ENCODE data around the gene ATAD2B. TPM values are rescaled to one million over a fixed set of nuclear protein-coding genes. Genes with fewer than 3 reads are reported as not detected.

Gene ATAD2B
- total RNA-seq, 2 experiments from 2014 or later, result 9.4 to 21.7 TPM

GRCh38 chr2:23918837-23919489 lies 8.0 kb downstream of the ATAD2B start:
- Histone ChIP-seq H3K4me3 (ENCODE audit: low read depth, low read length, poor library complexity, severe bottlenecking) (no peak overlapping the region), H3K36me3 (ENCODE audit: insufficient read depth, low read length) (no peaks in the 10 kb centered on the region), H4K20me1 (ENCODE audit: insufficient read depth, low read length) (no peaks in the 10 kb centered on the region), H3K9me3 (ENCODE audit: low read length) (no peaks in the 10 kb centered on the region), H3K9me2 (ENCODE audit: insufficient read depth, low read length) (no peaks in the 10 kb centered on the region), H3K4me2 (ENCODE audit: low read length) (no peak overlapping the region), H2AFZ (ENCODE audit: low read length) (no peak overlapping the region), H3K79me2 (ENCODE audit: insufficient read depth, low read depth, low read length) (peaks cover 15% of the 10 kb centered on the region; the same call in 1 of the 2 replicates), H3K27ac (ENCODE audit: low read depth, low read length, poor library complexity, severe bottlenecking) (no peak overlapping the region), H3K4me1 (ENCODE audit: insufficient read depth, low read length, poor library complexity, severe bottlenecking) (peaks cover 29% of the 10 kb centered on the region)
- intact Hi-C loops (cut with micrococcal nuclease; ENCODE audit: unreplicated experiment), result no loop called here
- TF ChIP-seq EZH2phosphoT487 (IDR thresholded peaks at IDR 0.05; ENCODE audit: borderline replicate concordance, low read depth, low read length) (no peak), CTCF (conservative IDR thresholded peaks at IDR 0.05; ENCODE audit: low read length) (no peak)
- ChIA-PET POLR2A (no interaction called here), CTCF (ENCODE audit: unreplicated experiment) (no interaction called here)
- BruUV-seq (replicated peaks), result no TSS peak
- DNase-seq (ENCODE audit: low spot score), result no peak

- H3K4me1 ChIP-seq (ENCODE audit: insufficient read depth, low read length, poor library complexity, severe bottlenecking), result peaks cover 16% of the 10 kb centered on the region
- no peaks in the 10 kb centered on the region for H3K9me2 ChIP-seq (ENCODE audit: insufficient read depth, low read length)
- no peak overlapping the region for H2AFZ ChIP-seq (ENCODE audit: low read length)
- H3K79me2 ChIP-seq (ENCODE audit: insufficient read depth, low read depth, low read length), result peaks cover 7% of the 10 kb centered on the region; the same call in 1 of the 2 replicates
- H3K9me3 ChIP-seq (ENCODE audit: low read length), result no peaks in the 10 kb centered on the region
- TF ChIP-seq CTCF (conservative IDR thresholded peaks at IDR 0.05; ENCODE audit: low read length) (no peak), EZH2phosphoT487 (IDR thresholded peaks at IDR 0.05; ENCODE audit: borderline replicate concordance, low read depth, low read length) (no peak)
- no peak overlapping the region for H3K27ac ChIP-seq (ENCODE audit: low read depth, low read length, poor library complexity, severe bottlenecking)
- peak overlapping the region; percentile 51 for H3K4me2 ChIP-seq (ENCODE audit: low read length)
- no peaks in the 10 kb centered on the region for H3K36me3 ChIP-seq (ENCODE audit: insufficient read depth, low read length)
- no peaks in the 10 kb centered on the region for H4K20me1 ChIP-seq (ENCODE audit: insufficient read depth, low read length)
- ChIA-PET CTCF (ENCODE audit: unreplicated experiment) (no interaction called here), POLR2A (no interaction called here)
- intact Hi-C loops (cut with micrococcal nuclease; ENCODE audit: unreplicated experiment), result no loop called here
- no TSS peak for BruUV-seq (replicated peaks)
- peak; percentile 41 for DNase-seq (ENCODE audit: low spot score)
- H3K4me3 ChIP-seq (ENCODE audit: low read depth, low read length, poor library complexity, severe bottlenecking), result no peak overlapping the region
These were observed 10.1 kb downstream of the ATAD2B start for GRCh38 chr2:23916727-23917405.

GRCh38 chr2:23915327-23915726 lies 11.6 kb downstream of the ATAD2B start:
- no peaks in the 10 kb centered on the region for H4K20me1 ChIP-seq (ENCODE audit: insufficient read depth, low read length)

More at GRCh38 chr2:23915327-23915726, 11.6 kb downstream of the ATAD2B start:
- DNase-seq (ENCODE audit: low spot score), result no peak
- Histone ChIP-seq H3K36me3 (ENCODE audit: insufficient read depth, low read length) (no peaks in the 10 kb centered on the region), H3K4me3 (ENCODE audit: low read depth, low read length, poor library complexity, severe bottlenecking) (no peak overlapping the region), H3K9me3 (ENCODE audit: low read length) (no peaks in the 10 kb centered on the region), H3K27ac (ENCODE audit: low read depth, low read length, poor library complexity, severe bottlenecking) (no peak overlapping the region), H3K4me1 (ENCODE audit: insufficient read depth, low read length, poor library complexity, severe bottlenecking) (peaks cover 16% of the 10 kb centered on the region), H3K4me2 (ENCODE audit: low read length) (no peak overlapping the region), H3K9me2 (ENCODE audit: insufficient read depth, low read length) (no peaks in the 10 kb centered on the region), H3K79me2 (ENCODE audit: insufficient read depth, low read depth, low read length) (0 out of 2 replicates have a peak, but pooled peaks cover 5% of the 10 kb centered on the region), H2AFZ (ENCODE audit: low read length) (no peak overlapping the region)
- intact Hi-C loops (cut with micrococcal nuclease; ENCODE audit: unreplicated experiment), result no loop called here
- ChIA-PET CTCF (ENCODE audit: unreplicated experiment) (no interaction called here), POLR2A (interaction anchor here (0.6 to 1.8 kb wide), 4 partner anchors 12 to 168 kb away, joined by 3 to 8 read pairs (median 3); partner anchors contain the start of gene ATAD2B)
- no TSS peak for BruUV-seq (replicated peaks)
- no peak for TF ChIP-seq EZH2phosphoT487 (IDR thresholded peaks at IDR 0.05; ENCODE audit: borderline replicate concordance, low read depth, low read length)
- TF ChIP-seq CTCF (conservative IDR thresholded peaks at IDR 0.05; ENCODE audit: low read length), result no peak

Measured in OCI-LY7 (cell line).